Neural cell (in vitro differentiated cells): ENCODE measurements around the gene ITGB1. TPM values are rescaled to one million over a fixed set of nuclear protein-coding genes. Genes with fewer than 3 reads are reported as not detected.
"Not testable (repeated sequence)": the region's sequence is repeated elsewhere in the genome, so short reads cannot be mapped to it uniquely, and the experiment has no call there.

Experiments
- H2AFZ ChIP-seq: fragments of 200-600, 300-800 bp; sonication (generic), shearing (Covaris generic); 2 replicates; pipeline ENCODE4 v1.6.0; 2014; ENCODE audit warnings: low read depth, mild to moderate bottlenecking, antibody characterized with exemption, low read length, moderate library complexity
- H3F3A ChIP-seq: fragments of 200-600 bp; shearing (Covaris generic); 2 replicates; pipeline ENCODE4 v1.6.1; 2016; ENCODE audit warnings: mild to moderate bottlenecking, moderate library complexity, mixed read lengths, antibody characterized with exemption, low read length; ENCODE audit not compliant: insufficient read depth, poor library complexity, severe bottlenecking
- H3K27ac ChIP-seq: fragments of 200-600, 300-800 bp; sonication (generic), shearing (Covaris generic); 2 replicates; pipeline ENCODE4 v1.5.1; 2014; ENCODE audit warnings: mild to moderate bottlenecking, low read length, moderate library complexity
- H3K27me3 ChIP-seq: fragments of 300-800, 200-600 bp; sonication (generic), shearing (Covaris generic); 2 replicates; pipeline ENCODE4 v1.6.0; 2014; ENCODE audit warnings: mild to moderate bottlenecking, low read depth, low read length, moderate library complexity; ENCODE audit not compliant: insufficient read depth
- H3K36me3 ChIP-seq: fragments of 300-800, 200-600 bp; sonication (generic), shearing (Covaris generic); 2 replicates; pipeline ENCODE4 v1.5.1; 2014; ENCODE audit warnings: mild to moderate bottlenecking, antibody characterized with exemption, low read length, moderate library complexity; ENCODE audit not compliant: insufficient read depth
- H3K4me2 ChIP-seq: fragments of 300-800, 200-600 bp; sonication (generic), shearing (Covaris generic); 2 replicates; pipeline ENCODE4 v1.6.0; 2014; ENCODE audit warnings: mild to moderate bottlenecking, low read length
- H3K4me3 ChIP-seq: fragments of 300-800, 200-600 bp; sonication (generic), shearing (Covaris generic); 2 replicates; pipeline ENCODE4 v1.5.1; 2014; ENCODE audit warnings: mild to moderate bottlenecking, low read length, moderate library complexity
- H3K79me2 ChIP-seq: fragments of 200-600 bp; shearing (Covaris generic); replicated peaks from 2 replicates; pipeline ENCODE4 v1.6.0; 2014; ENCODE audit warnings: mild to moderate bottlenecking, low read length, moderate library complexity; ENCODE audit not compliant: insufficient read depth
- H3K9ac ChIP-seq: fragments of 300-800, 200-600 bp; sonication (generic), shearing (Covaris generic); 2 replicates; pipeline ENCODE4 v1.6.1; 2016; ENCODE audit warnings: mild to moderate bottlenecking, low read length, mixed read lengths
- H3K9me2 ChIP-seq: fragments of 200-600 bp; shearing (Covaris generic); 2 replicates; pipeline ENCODE4 v1.6.1; 2016; ENCODE audit warnings: mild to moderate bottlenecking, low read length, mixed read lengths; ENCODE audit not compliant: insufficient read depth
- H3K9me3 ChIP-seq: fragments of 200-600, 300-800 bp; sonication (generic), shearing (Covaris generic); 2 replicates; pipeline ENCODE4 v1.6.1; 2016; ENCODE audit warnings: mild to moderate bottlenecking, mixed run types, low read length, moderate library complexity, mixed read lengths
- H4K20me1 ChIP-seq: fragments of 200-600 bp; shearing (Covaris generic); 2 replicates; pipeline ENCODE4 v1.6.1; 2016; ENCODE audit warnings: mild to moderate bottlenecking, mixed run types; ENCODE audit not compliant: insufficient read depth
- CTCF ChIP-seq: fragments of 450-650 bp; IDR thresholded peaks from 2 replicates; pipeline ENCODE4 v1.5.1; 2014; ENCODE audit warnings: antibody characterized with exemption, mild to moderate bottlenecking, moderate library complexity; ENCODE audit not compliant: poor library complexity, severe bottlenecking
- EP300 ChIP-seq: fragments of 450-650 bp; conservative IDR thresholded peaks from 2 replicates; pipeline ENCODE4 v1.6.1; 2014; ENCODE audit warnings: antibody characterized with exemption, mild to moderate bottlenecking, moderate library complexity; ENCODE audit not compliant: poor library complexity, severe bottlenecking
- EZH2 ChIP-seq: fragments of 200-600, 300-800 bp; shearing (Covaris generic), sonication (generic); IDR thresholded peaks from 2 replicates; pipeline ENCODE4 v1.6.1; 2014; ENCODE audit warnings: antibody characterized with exemption, low read length, borderline replicate concordance, mild to moderate bottlenecking; ENCODE audit not compliant: insufficient read depth, poor library complexity, severe bottlenecking
- MXI1 ChIP-seq: fragments of 450-650 bp; conservative IDR thresholded peaks from 2 replicates; pipeline ENCODE4 v1.6.1; 2014; ENCODE audit warnings: antibody characterized with exemption, mild to moderate bottlenecking; ENCODE audit not compliant: poor library complexity, severe bottlenecking
- POLR2AphosphoS5 ChIP-seq: IDR thresholded peaks from 2 replicates; pipeline ENCODE4 v1.6.1; 2012
- RAD21 ChIP-seq: fragments of 450-650 bp; conservative IDR thresholded peaks from 2 replicates; pipeline ENCODE4 v1.6.1; 2014; ENCODE audit warnings: antibody characterized with exemption, mild to moderate bottlenecking, moderate library complexity
- REST ChIP-seq: IDR thresholded peaks from 2 replicates; pipeline ENCODE4 v1.6.1; 2012; ENCODE audit warnings: borderline replicate concordance
- SMC3 ChIP-seq: fragments of 450-650 bp; conservative IDR thresholded peaks from 2 replicates; pipeline ENCODE4 v1.6.1; 2014; ENCODE audit warnings: antibody characterized with exemption, mild to moderate bottlenecking, moderate library complexity; ENCODE audit not compliant: poor library complexity
- TAF1 ChIP-seq: IDR thresholded peaks from 2 replicates; pipeline ENCODE4 v1.6.1; 2012; ENCODE audit warnings: low read depth
- polyA plus RNA-seq: library from polyadenylated mRNA; depleted of rRNA; stranded (reverse); fragments of >200 nt; gene quantifications from 2 replicates; pipeline ENCODE4 v1.2.3, GENCODE V29; 2014

Gene ITGB1
- polyA plus RNA-seq, 1 donor from 2014 or later: 62.4 TPM

GRCh38 chr10:32995751-32996150, 37.7 kb upstream of the ITGB1 start:
- no peaks in the 10 kb centered on the region for H3K9me2 ChIP-seq
- H3K9ac ChIP-seq: no peak overlapping the region
- no peak overlapping the region for H3K27ac ChIP-seq
- no peaks in the 10 kb centered on the region for H3K79me2 ChIP-seq
- no peaks in the 10 kb centered on the region for H3K36me3 ChIP-seq
- no peak overlapping the region for H3K4me3 ChIP-seq
- no peaks in the 10 kb centered on the region for H3K27me3 ChIP-seq
- H2AFZ ChIP-seq: no peak overlapping the region
- no peak overlapping the region for H3K4me2 ChIP-seq
- H3K9me3 ChIP-seq: no peaks in the 10 kb centered on the region
- H4K20me1 ChIP-seq: no peaks in the 10 kb centered on the region
- no peaks in the 10 kb centered on the region for H3F3A ChIP-seq
- TF ChIP-seq EZH2 (no peak), CTCF (no peak), TAF1 (no peak), REST (no peak), POLR2AphosphoS5 (no peak), RAD21 (no peak), MXI1 (no peak), SMC3 (no peak)

- no peaks in the 10 kb centered on the region for H4K20me1 ChIP-seq
- no peaks in the 10 kb centered on the region for H3K36me3 ChIP-seq
- no peaks in the 10 kb centered on the region for H3F3A ChIP-seq
- no peak overlapping the region for H2AFZ ChIP-seq
- H3K4me2 ChIP-seq: no peak overlapping the region
- H3K4me3 ChIP-seq: no peak overlapping the region
- H3K9me3 ChIP-seq: no peaks in the 10 kb centered on the region
- no peaks in the 10 kb centered on the region for H3K79me2 ChIP-seq
- H3K9me2 ChIP-seq: no peaks in the 10 kb centered on the region
- H3K9ac ChIP-seq: no peak overlapping the region
- no peaks in the 10 kb centered on the region for H3K27me3 ChIP-seq
- no peak overlapping the region for H3K27ac ChIP-seq
- TF ChIP-seq EP300: no peak
- TF ChIP-seq RAD21: no peak
- no peak for TF ChIP-seq MXI1
- TF ChIP-seq CTCF: no peak
- TF ChIP-seq POLR2AphosphoS5: no peak
- no peak for TF ChIP-seq EZH2
- TF ChIP-seq SMC3: no peak
- no peak for TF ChIP-seq TAF1
- no peak for TF ChIP-seq REST
These were observed 37.1 kb upstream of the ITGB1 start for GRCh38 chr10:32995066-32995622.

- H3K9ac ChIP-seq, H3K27me3 ChIP-seq, H3F3A ChIP-seq, H3K4me3 ChIP-seq, H3K27ac ChIP-seq, H3K9me3 ChIP-seq, H3K79me2 ChIP-seq, H3K4me2 ChIP-seq, H4K20me1 ChIP-seq, H3K36me3 ChIP-seq, H2AFZ ChIP-seq, H3K9me2 ChIP-seq: not testable (repeated sequence)
These were observed 36.6 kb upstream of the ITGB1 start for GRCh38 chr10:32994632-32995031.
